ENCODE data around the gene ZNF296. TPM values are rescaled to one million over a fixed set of nuclear protein-coding genes. Genes with fewer than 3 reads are reported as not detected.

Gene ZNF296
- total RNA-seq, 1 experiment from 2014 or later: 9.2 TPM

GRCh38 chr19:45123440-45123850, 47.2 kb upstream of the ZNF296 start (continued):
- TF ChIP-seq, protein P1, sequence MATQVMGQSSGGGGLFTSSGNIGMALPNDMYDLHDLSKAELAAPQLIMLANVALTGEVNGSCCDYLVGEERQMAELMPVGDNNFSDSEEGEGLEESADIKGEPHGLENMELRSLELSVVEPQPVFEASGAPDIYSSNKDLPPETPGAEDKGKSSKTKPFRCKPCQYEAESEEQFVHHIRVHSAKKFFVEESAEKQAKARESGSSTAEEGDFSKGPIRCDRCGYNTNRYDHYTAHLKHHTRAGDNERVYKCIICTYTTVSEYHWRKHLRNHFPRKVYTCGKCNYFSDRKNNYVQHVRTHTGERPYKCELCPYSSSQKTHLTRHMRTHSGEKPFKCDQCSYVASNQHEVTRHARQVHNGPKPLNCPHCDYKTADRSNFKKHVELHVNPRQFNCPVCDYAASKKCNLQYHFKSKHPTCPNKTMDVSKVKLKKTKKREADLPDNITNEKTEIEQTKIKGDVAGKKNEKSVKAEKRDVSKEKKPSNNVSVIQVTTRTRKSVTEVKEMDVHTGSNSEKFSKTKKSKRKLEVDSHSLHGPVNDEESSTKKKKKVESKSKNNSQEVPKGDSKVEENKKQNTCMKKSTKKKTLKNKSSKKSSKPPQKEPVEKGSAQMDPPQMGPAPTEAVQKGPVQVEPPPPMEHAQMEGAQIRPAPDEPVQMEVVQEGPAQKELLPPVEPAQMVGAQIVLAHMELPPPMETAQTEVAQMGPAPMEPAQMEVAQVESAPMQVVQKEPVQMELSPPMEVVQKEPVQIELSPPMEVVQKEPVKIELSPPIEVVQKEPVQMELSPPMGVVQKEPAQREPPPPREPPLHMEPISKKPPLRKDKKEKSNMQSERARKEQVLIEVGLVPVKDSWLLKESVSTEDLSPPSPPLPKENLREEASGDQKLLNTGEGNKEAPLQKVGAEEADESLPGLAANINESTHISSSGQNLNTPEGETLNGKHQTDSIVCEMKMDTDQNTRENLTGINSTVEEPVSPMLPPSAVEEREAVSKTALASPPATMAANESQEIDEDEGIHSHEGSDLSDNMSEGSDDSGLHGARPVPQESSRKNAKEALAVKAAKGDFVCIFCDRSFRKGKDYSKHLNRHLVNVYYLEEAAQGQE (IDR thresholded peaks at IDR 0.05; ENCODE audit: low read depth): no peak
- TF ChIP-seq SIN3A (IDR thresholded peaks at IDR 0.05; ENCODE audit: low read depth): no peak
- no peak for TF ChIP-seq SP1 (IDR thresholded peaks at IDR 0.05; ENCODE audit: low read depth)
- TF ChIP-seq CEBPB (IDR thresholded peaks at IDR 0.05; ENCODE audit: low read depth): no peak
- TF ChIP-seq ZFX (IDR thresholded peaks at IDR 0.05): no peak
- TF ChIP-seq TCF7L2 (IDR thresholded peaks at IDR 0.05; ENCODE audit: borderline replicate concordance, extremely low read depth, insufficient read depth, insufficient read length): no peak
- no peak for TF ChIP-seq ELF1 (IDR thresholded peaks at IDR 0.05; ENCODE audit: borderline replicate concordance, low read depth)
- TF ChIP-seq CBX3 (IDR thresholded peaks at IDR 0.05; ENCODE audit: low read depth): no peak
- TF ChIP-seq, protein P2, sequence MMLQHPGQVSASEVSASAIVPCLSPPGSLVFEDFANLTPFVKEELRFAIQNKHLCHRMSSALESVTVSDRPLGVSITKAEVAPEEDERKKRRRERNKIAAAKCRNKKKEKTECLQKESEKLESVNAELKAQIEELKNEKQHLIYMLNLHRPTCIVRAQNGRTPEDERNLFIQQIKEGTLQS (IDR thresholded peaks at IDR 0.05): no peak
- no peak for TF ChIP-seq POLR2A (IDR thresholded peaks at IDR 0.05; ENCODE audit: borderline replicate concordance, extremely low read depth, insufficient read depth, insufficient read length)

- Histone ChIP-seq H3K27me3 (ENCODE audit: insufficient read depth, low read length) (no peaks in the 10 kb centered on the region), H2AFZ (ENCODE audit: low read depth, low read length, poor library complexity, severe bottlenecking) (no peak overlapping the region), H4K20me1 (ENCODE audit: insufficient read depth) (no peaks in the 10 kb centered on the region), H3K36me3 (ENCODE audit: control insufficient read depth in 1 of 2, insufficient read depth in 2 of 2, low read length in 2 of 2) (no peaks in the 10 kb centered on the region), H3K27ac (ENCODE audit: low read depth, low read length) (no peak overlapping the region), H3K79me2 (ENCODE audit: insufficient read depth, low read length) (peaks cover 72% of the 10 kb centered on the region), H3K4me1 (ENCODE audit: control insufficient read depth in 1 of 2, insufficient read depth in 2 of 2, low read length in 2 of 2) (peaks cover 0 to 4% of the 10 kb centered on the region in 2 experiments; a peak in 3 of 4 replicates), H3K4me3 (replicated peaks in 1 of 2; ENCODE audit: low read depth in 1 of 2, low read length in 2 of 2) (no peak overlapping the region), H3K9me2 (ENCODE audit: insufficient read depth) (no peaks in the 10 kb centered on the region), H3K9me3 (ENCODE audit: control insufficient read depth in 1 of 2, insufficient read depth in 1 of 2, low read depth in 1 of 2, low read length in 2 of 2) (no peaks in the 10 kb centered on the region), H3K4me2 (ENCODE audit: low read length) (no peak overlapping the region), H3K9ac (ENCODE audit: low read length) (no peak overlapping the region)
- RAD21 ChIA-PET (ENCODE audit: low non-redundant PET in 1 of 2, low total read pairs in 2 of 2, uncharacterized antibody in 2 of 2, unreplicated experiment in 2 of 2): no interaction called here
- no TSS peak for BruUV-seq (replicated peaks)
- POLR2A ChIA-PET: interaction anchor here (0.6 kb wide), 1 partner anchor 40 kb away, joined by 3 read pairs; no protein-coding TSS in a partner anchor
- CTCF ChIA-PET: no interaction called here
- TF ChIP-seq FOSL1 (IDR thresholded peaks at IDR 0.05; ENCODE audit: low read depth) (no peak), ZFX (IDR thresholded peaks at IDR 0.05) (no peak), ELF1 (IDR thresholded peaks at IDR 0.05; ENCODE audit: borderline replicate concordance, low read depth) (no peak), POLR2AphosphoS5 (IDR thresholded peaks at IDR 0.05; ENCODE audit: low read depth, low read length) (no peak), TCF7L2 (IDR thresholded peaks at IDR 0.05; ENCODE audit: borderline replicate concordance, extremely low read depth, insufficient read depth, insufficient read length) (no peak), POLR2A (IDR thresholded peaks at IDR 0.05; ENCODE audit: borderline replicate concordance, extremely low read depth, insufficient read depth, insufficient read length) (no peak), ZNF274 (IDR thresholded peaks at IDR 0.05; ENCODE audit: low read depth, low read length) (no peak)
- no peak for ATAC-seq
- intact Hi-C loops (cut with micrococcal nuclease): no loop called here
- no peak for DNase-seq (ENCODE audit: low read depth, low spot score)
These were observed 46.6 kb upstream of the ZNF296 start for GRCh38 chr19:45122832-45123231.

Data from HCT116 (cell line).